Measurements from ENCODE around the gene SORCS2. TPM values are rescaled to one million over a fixed set of nuclear protein-coding genes. Genes with fewer than 3 reads are reported as not detected.

Gene SORCS2
- total RNA-seq, 1 experiment from 2014 or later = not detected

- no peak for DNase-seq (ENCODE audit: extremely low read depth, low read depth)
These were observed 68.7 kb downstream of the SORCS2 start for GRCh38 chr4:7261087-7261486.

GRCh38 chr4:7261536-7261935 is 69.2 kb downstream of the SORCS2 start:
- no peak for DNase-seq (ENCODE audit: extremely low read depth, low read depth)

- DNase-seq (ENCODE audit: extremely low read depth, low read depth) = no peak
These were observed 69.8 kb downstream of the SORCS2 start for GRCh38 chr4:7262134-7262533.

- DNase-seq (ENCODE audit: extremely low read depth, low read depth) = no peak
These were observed 70.8 kb downstream of the SORCS2 start for GRCh38 chr4:7263166-7263565.

GRCh38 chr4:7264694-7265093 is 72.4 kb downstream of the SORCS2 start:
- no peak for DNase-seq (ENCODE audit: extremely low read depth, low read depth)

DNA sequence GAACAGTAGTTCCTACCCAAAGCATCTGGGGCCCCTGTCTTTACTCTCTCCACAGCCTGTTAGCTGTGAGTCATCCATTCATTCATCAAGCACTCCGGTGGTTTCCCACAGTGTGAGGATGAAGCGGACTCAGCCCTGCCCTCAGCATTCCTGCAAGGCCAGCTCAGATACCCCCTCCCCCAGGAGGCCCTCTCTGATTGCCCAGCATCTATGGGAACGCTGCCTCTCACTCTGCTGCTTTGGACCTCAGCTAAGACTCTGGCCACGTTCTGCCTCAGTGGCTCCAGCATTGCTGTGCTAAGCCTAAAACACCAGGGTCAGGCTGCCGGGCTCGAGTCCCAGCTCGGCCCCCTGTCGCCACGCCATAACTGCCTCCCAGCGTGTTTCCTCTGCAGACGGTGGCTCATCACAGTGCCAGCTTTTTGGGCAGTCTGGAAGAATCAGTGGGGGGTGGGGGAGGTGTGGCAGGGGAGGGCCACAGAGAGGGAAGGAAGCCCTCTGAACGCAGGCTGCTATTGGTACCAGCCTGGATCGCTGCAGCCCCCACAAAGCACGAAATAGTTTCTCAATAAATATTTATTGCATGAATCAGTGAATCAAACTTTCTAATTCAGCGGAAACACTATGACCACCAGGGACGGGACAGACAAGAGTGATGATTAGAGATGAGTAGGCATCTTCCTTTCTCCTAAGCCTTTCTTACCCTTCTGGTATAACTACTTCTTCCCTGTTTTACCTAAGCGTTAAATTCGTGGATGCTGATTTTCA is 74.4 kb downstream of the SORCS2 start:
- DNase-seq (ENCODE audit: extremely low read depth, low read depth) = no peak

DNA sequence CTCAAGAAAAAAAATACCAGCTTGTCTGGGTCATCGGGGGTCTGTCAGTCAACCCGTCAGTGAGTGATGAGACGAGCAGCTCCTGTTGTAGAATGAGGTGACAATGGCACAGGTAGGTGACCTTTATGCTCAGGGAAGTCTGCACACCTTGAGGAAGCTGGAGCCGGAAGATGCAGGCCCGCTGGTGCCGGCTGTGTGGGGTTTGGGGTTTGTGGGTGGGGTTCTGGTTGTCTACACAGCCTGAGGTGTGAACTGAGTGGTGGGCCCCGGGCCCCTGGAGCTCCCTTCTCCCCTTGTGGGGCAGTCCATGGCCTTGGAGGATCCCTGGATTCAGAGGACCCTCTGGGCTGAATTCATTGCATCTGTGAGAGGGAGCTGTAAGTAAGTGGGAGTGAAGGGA is 75.5 kb downstream of the SORCS2 start:
- no peak for DNase-seq (ENCODE audit: extremely low read depth, low read depth)

DNA sequence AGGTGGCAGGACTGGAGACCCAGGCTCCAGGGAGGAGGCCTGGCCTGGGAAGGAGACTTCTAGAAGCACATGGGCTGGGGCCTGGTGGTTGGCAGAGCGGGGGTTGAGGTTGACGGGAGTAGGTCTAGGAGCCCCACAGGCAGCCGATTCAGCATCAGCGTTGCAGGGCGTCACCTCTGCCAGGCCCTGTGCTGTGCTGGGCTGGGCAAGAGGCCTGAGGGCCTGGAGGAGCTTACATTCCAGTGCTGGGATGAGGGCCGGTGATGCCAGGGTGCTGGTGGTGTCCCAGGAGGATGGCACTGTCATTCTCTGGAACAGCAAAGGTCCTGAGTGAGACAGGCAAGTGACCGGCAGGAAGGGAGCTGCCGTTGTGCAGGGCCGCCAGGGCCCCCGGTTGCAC is 76.6 kb downstream of the SORCS2 start:
- no peak for DNase-seq (ENCODE audit: extremely low read depth, low read depth)

DNA sequence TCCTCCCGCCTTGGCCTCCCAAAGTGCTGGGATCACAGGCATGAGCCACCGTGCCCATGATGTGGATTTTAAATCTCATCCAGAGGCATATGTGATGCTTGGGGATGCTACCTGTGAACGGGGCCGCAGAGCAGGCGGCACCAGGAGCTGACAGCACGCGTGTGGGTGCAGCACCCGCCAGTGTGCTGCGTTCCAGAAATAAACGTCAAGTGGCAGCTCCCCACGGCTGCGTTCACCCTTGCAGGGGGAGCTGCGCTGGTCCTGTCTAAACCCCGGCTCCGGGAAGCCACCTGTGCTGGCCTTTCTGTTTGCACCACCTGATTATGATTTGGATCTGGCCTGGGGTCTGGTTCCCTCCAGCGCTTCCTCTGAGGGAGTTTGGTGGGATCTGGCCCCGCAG is 77.8 kb downstream of the SORCS2 start:
- DNase-seq (ENCODE audit: extremely low read depth, low read depth) = no peak

- DNase-seq (ENCODE audit: extremely low read depth, low read depth) = no peak
These were observed 80.1 kb downstream of the SORCS2 start for GRCh38 chr4:7272404-7272803.

DNA sequence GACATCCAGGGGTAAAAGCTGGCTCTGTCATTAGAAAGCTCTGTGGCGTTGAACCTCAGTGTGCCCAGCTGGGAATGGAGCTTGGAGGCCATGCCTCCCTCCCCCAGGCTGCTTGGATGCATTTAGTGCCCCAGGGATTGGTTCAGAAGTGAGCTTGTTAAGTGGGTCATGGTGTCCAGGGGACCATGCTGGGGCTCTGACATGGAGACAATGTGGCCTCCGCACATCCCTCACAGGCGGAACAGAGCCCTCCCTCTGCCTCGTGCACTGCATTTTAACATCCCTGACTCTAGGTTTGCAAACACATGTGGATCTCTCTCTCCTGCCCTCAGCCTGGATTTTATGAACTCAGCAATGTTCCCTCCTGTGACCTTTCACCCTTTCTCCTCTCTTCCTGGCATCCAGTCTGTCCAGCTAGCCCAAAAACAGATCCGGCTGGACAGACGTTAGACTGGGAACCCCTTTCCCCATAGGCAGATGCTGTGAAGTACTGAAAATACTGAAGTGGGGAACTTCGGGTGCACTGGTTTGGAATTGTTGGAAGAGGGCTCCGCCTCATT is 81.5 kb downstream of the SORCS2 start:
- DNase-seq (ENCODE audit: extremely low read depth, low read depth) = no peak

DNA sequence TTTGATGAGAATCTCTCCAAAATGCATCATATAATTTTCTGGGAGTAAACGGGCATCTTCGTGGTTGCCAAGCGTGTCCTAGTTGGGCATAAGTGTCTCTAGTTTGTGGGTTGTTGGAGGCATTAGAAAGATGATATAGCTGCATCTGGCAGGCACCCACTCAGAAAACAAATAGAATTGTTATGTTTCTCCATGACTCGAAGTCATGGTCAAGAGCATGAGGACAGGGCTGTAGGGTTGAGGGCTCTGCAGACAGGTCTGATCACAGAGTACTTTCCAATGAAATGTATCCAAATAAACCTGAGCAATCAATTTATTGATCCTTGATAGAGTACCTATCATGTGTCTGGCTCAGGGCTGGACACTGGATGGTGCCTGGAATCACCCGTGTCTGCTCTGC is 82.7 kb downstream of the SORCS2 start:
- DNase-seq (ENCODE audit: extremely low read depth, low read depth) = no peak

- no peak for DNase-seq (ENCODE audit: extremely low read depth, low read depth)
These were observed 83.3 kb downstream of the SORCS2 start for GRCh38 chr4:7275490-7276154.

GRCh38 chr4:7276515-7276914 is 84.2 kb downstream of the SORCS2 start:
- no peak for DNase-seq (ENCODE audit: extremely low read depth, low read depth)

DNA sequence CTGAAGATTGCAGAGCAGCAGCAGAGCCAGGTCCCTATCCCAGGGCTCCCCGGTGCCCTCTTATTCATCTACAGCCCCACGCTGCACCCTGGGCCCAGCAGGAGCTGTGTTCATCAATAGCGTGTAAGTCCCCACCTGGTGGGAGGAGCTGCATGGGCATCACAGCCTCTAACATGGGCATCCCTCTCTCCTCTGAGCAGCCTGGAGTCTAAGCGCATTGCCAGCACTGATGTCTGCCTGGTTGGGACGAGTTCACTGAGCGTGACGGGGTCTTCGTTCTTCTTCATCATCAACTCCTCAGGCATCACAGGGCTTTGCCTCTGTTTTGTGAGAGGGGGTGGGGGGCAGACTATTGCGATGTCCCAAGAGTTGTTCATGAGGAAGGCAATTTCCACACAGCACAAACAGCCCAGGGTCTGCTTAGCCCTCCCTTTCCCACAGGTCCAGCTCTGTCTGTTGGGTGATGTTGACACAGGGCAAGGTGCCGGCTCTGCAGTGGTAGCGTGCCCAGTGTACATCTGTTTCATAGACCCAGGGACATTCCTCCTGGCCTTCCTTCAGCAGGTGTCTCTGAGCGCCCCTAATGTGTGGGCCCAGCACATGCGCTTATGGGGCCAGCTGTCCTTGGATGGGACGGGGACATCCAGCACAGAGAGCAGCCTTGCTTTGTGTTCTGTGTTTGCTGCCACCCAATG is 85.9 kb downstream of the SORCS2 start:
- no peak for DNase-seq (ENCODE audit: extremely low read depth, low read depth)

DNA sequence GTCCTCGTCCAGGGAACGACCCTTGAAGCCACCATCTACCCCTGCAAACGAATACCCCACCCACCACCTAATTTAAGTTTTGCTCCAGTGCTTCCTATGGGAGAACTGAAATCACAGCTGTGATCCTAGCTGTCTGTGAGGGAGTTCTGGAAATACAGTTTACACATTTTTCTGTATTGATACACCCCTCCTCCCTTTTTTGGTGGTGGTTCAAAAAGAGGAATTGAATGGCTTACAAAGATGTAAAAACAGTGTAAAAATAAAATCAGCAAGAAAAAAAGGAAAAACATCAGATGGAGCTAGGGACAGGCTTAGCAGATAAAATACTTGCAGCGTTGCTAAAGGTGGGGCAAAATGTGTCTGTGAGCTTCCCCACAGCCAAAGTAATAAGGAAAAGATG is 86.6 kb downstream of the SORCS2 start:
- no peak for DNase-seq (ENCODE audit: extremely low read depth, low read depth)

GRCh38 chr4:7279902-7280301 is 87.6 kb downstream of the SORCS2 start:
- no peak for DNase-seq (ENCODE audit: extremely low read depth, low read depth)

DNA sequence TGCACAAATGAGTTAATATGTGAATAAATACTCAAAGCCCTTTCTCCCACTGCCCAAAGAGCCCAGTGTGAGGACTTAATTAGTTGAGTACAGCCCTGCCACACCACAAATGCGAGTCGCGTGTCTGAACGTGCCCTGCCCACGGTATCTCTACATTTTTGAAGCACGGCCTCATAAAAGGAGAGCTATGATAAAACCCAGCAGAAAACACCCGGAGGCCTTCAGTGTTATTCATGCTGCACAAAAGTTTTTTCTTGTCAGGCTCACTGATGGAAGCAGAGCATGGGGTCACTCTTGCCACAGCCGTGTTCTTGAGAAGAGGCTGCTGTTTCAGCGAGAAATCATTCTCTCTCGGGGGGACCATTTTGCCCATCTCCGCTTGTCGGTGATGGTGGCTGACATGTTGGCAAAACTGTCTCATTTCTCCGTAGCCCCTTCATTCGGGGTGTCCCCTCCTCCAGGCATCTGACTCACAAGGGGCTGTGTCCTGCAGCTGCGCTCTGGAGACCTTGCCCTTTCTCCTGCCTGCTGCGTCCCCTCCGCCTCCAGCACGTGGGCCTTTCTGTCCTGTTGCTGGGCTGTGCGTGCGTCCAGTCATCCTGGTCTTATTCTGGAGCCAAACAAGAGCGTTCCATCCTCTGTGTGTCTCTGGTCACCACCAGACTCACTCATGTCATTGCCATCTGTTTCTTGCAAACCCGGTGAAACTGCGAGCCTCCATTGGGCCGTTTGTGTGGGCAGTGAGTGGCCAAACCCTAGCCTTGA is 88.8 kb downstream of the SORCS2 start:
- no peak for DNase-seq (ENCODE audit: extremely low read depth, low read depth)

GRCh38 chr4:7281691-7282665 is 89.6 kb downstream of the SORCS2 start:
- DNase-seq (ENCODE audit: extremely low read depth, low read depth) = no peak
